HG03575 (cell line): ENCODE measurements around the gene FRMD4B.

Source experiments
- ATAC-seq: cut with Tn5 transposase; IDR thresholded peaks from one replicate; pipeline ENCODE4 v1.9.1; 2021; ENCODE audit not compliant: unreplicated experiment, insufficient number of reproducible peaks, low FRiP score; ENCODE audit errors: extremely low read depth

FRMD4B gene

DNA sequence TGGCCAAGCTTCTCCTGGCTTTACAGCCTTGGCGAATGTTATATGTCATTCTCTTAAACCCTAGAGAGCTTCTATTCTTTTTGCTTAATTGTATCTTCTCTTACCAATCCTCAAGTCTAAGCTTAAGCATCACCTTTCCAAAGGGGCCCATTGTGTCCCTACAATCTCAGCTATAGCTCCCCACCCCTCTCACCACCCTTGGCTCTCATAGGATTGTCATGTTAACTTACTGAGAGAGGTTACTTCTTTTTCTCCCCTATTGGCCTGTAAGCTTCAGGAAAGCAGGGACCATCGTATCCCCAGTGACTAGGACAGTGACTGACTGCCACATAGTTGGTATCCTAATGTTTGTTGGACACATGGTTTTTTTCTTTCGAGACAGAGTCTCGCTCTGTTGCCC, 220.1 kb downstream of the FRMD4B start:
- no peak for ATAC-seq

DNA sequence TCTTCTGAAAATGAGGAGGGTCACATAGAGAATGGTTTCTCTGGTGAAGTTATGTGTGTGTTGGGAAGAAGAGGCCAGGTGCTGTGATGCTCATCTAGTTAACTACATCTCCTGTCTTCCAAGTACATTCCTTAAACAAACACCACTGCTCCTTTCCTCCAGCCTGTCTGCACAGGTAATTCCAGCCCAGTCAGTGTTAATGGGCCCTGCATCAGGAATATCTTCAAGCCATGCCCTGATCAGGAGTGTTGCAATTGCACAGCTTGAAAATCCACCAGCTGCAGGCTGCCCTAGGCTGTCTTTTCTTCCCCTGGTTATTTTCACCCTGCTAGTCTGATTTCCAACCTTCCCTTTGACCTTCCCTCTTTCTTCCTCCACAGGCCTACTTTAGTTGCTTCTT, 221.6 kb downstream of the FRMD4B start:
- no peak for ATAC-seq

GRCh38 chr3:69162308-69162980, 223.4 kb downstream of the FRMD4B start:
- ATAC-seq = no peak

DNA sequence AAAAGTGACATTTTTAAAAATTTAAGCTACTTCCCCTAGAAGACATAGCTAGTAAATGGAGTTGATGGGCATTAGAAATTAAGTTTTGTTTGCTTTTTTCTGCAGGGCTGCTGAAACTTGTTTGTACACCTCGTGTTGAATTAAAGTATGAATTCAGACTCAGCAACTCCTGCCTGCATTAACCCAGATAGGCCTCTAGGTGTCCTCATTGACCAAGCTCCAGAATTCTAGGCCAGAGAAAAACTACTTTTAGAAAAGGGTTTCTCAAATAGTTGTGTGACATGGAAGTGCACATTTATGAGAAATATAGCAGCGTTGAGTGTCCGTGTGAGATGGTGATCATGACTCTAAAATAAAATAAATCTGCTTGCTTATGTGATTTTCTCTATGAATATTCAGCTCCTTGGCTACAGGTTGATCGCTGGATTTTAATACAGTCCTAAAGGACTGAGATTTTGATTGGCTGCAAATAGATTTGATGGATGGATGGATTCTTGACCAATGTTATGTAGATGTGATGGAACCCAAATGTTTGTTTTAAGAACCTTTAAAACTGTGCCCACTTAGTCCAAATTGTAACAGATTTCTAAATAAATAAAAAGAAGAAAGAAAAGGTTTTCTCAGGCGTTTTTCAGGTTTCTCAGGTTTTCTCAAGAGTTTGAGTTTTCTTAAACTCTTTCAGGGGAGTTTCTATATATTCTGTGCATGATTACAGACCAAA, 224.1 kb downstream of the FRMD4B start:
- ATAC-seq = no peak

GRCh38 chr3:69160525-69160924, 225.4 kb downstream of the FRMD4B start:
- no peak for ATAC-seq

DNA sequence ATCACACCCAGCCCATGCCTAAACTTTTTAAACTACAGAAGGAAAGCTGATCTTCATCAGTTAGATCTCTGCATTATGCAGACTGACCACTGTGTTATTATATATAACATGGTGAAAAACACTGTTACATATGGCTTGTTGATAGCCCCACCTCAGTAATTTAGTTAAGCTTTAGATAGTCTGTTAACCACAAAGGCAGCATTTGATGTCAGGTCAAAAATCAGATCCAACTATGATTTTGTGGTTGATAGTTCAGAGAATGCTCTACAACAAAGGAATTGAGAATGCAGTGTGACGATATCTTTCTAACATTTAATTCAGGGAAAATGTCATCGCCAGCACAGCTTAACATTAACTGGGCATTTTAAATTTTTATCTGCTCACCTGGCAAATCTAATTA, 225.8 kb downstream of the FRMD4B start:
- ATAC-seq = no peak

DNA sequence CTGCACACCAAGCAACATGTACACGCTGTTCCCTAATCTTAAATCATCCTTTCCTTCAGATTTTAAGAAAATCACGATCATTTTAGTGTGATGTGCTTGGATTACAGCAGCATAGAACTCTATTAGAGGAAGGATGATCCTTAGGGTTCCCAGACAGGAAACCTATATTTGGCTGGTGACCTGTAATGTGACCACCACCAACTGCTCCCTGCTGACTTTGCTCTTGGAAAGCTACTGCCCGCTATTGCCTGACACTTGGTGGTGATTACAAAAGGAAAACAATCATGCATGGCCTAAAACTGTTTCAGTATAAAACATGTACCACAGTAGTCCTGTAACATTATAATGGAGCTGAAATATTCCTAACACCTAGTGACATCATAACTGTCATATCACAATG, 236.3 kb downstream of the FRMD4B start:
- no peak for ATAC-seq

DNA sequence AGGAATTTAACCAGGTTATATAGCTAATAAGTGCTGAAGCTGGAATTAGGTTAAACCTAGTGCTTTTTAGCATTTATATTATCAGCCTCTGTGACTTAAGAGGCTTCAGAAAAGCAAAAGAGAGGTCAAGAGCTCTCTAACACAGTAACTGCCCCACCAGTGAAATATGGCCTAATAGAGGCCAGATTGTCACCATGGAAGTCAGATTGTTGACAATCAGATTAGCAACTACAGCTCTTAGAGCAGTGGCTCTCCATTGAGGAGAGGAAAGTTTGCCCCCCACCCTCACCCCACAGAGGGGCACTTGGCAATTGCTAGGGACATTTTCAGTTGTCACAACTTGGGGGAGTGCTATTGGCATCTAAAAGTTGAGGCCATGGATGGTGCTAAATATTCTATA, 240.2 kb downstream of the FRMD4B start:
- no peak for ATAC-seq

DNA sequence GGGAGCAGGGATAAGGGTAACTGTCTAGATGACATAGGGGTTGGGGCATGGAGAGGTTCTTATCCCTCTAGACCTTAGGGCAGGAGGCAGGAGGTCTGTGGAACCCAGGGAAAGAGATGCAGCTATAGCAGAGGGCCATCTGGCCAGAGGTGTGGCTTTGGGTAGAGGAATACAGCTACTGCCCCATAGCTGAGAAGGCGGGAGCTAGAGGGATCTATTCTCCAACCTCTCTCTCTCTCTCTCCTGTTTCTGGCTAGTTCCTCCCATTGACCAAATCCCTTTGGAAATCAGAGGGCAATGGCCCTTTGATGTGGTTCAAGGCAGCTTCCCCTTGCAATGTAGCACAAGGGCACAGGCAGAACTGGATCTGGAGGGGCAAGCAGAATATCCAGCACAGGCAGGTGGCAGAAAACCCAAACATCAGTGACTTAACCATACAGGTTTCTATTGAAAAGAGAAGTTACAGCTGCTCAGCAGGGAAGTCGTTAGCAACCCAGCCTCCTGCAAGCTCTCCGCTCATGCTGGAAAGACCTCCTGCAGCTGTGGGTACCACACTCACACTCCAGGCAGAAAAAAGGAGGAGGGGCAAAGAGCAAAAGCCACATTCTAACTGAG, 241.2 kb downstream of the FRMD4B start:
- no peak for ATAC-seq

DNA sequence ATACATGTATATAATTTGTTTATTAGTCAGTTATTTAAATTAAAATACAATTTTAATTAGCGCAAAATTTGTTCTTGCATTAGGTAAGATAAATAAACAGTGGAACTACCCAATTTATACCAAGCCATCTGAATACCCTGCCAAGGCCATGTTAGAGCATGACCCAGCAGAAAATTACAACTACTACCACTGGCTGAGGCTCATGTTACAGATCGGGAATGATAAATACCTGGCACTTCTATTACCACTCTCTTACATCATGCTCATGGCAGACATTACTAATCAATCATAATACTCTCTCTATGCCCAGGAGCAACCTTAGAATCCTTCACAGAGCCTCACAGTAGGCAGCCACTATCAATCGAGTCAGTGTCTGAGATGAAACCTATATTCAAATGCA, 242.3 kb downstream of the FRMD4B start:
- ATAC-seq = no peak

DNA sequence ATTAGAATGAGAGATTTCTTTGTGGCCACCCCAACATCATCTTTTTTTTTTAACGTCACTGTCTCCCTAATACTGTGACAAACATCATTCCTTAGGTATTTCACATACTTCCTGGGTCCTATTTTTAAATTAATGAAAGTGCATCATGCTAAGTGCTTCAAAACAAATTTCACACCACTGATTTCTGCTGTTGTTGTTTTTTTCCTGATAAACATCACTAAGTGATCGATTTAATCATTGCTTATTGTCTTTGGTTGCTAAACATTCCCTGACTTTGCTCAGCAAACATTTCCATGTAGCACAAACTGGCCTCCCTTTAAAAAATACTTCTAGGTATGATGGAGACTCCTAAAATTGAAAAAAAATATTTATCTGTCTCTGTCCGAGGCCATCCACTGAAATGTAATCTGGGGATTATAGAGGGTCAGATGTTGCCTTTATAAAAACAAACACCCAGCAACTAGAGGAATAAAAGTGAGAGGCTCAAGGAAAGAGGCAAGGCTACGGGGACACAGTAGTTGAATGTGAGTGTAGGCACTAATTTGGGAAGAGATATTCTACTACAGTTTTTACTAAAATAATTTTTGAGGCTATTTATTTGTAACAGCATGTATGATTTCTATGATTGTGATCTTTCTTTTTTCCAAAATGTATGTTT, 243.0 kb downstream of the FRMD4B start:
- no peak for ATAC-seq

GRCh38 chr3:69142090-69142489, 243.8 kb downstream of the FRMD4B start:
- no peak for ATAC-seq

- no peak for ATAC-seq
Measured at GRCh38 chr3:69141313-69141712, 244.6 kb downstream of the FRMD4B start.

DNA sequence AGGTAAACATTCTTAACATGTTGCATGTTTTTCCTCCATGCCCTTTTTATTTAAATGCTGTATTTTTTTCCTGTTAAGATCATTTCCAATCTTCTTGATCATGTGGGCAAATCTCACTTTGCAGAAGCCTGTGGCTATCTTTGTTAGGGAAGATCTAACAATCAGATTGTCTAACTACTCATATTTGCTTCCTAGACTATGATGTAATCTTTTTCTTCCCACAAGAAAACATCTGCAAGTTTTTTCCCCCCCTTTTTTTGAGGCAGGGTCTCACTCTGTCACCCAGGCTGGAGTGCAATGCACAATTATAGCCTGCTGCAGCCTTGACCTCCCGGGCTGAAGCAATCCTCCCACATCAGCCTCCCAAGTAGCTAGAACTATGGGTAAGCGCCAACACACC, 248.5 kb downstream of the FRMD4B start:
- ATAC-seq = no peak

GRCh38 chr3:69137005-69137404, 248.9 kb downstream of the FRMD4B start:
- no peak for ATAC-seq

DNA sequence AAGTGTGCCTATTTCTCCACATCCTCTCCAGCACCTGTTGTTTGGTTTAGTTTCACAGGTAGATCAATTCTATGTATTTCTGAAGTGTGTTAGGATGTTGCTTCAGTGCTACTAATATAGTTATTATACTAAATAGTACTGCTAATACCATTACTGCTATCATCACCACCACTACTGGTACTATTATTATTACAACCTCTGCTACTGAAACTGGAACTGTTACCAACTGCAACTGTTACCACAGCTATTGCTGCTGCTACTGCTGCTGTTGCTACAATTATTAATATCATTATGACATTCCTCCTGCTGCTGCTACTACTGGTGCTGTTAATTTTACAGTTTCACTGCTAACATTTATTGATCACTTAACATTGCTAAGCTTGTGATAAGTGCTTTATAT, 255.2 kb downstream of the FRMD4B start:
- peak; percentile 94 for ATAC-seq

DNA sequence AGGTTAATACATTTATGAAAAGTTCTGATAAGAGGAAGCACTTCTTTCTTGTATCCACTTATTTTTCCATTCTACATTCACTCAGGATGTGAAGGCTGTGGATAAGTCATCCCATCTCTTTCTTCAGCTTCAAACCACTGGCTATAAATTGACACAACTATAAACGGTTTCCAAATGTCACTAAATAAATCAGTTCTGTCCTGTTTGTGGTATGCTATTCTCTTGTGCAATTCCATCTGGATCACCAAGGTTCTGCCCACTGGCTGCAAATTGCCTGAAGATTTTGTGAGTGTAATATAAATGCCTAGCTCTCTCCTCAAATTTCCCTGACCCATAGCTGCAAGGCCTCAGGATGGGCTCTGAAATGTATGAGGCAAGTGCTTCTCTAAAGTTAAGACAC, 256.4 kb downstream of the FRMD4B start:
- no peak for ATAC-seq

- ATAC-seq = no peak
Measured at GRCh38 chr3:69128509-69128908, 257.4 kb downstream of the FRMD4B start.

GRCh38 chr3:69126999-69127398, 258.9 kb downstream of the FRMD4B start:
- no peak for ATAC-seq

- no peak for ATAC-seq
Measured at GRCh38 chr3:69126216-69126615, 259.7 kb downstream of the FRMD4B start.
